ENCODE results near the gene TRIM44. TPM values are rescaled to one million over a fixed set of nuclear protein-coding genes. Genes with fewer than 3 reads are reported as not detected.

TRIM44 gene
- total and polyA plus RNA-seq, 10 of the 15 experiments (the other 5 are each of a cell fraction or from before 2014, with no cell fraction given), result 6.7 to 93.0 (median 27.6) TPM

- ATAC-seq (no peak), FAIRE-seq (no peak), DNase-seq (ENCODE audit: low read depth, low spot score) (no peak)
- TF ChIP-seq BMI1 (IDR thresholded peaks at IDR 0.05; ENCODE audit: borderline replicate concordance) (no peak), NFYB (IDR thresholded peaks at IDR 0.05; ENCODE audit: insufficient read depth, low read depth, low read length) (no peak), IRF4 (IDR thresholded peaks at IDR 0.05; ENCODE audit: low read depth, low read length) (no peak), RUNX3 (IDR thresholded peaks at IDR 0.05; ENCODE audit: low read length) (no peak), RAD21 (IDR thresholded peaks at IDR 0.05; ENCODE audit: insufficient read depth, low read depth, low read length) (no peak)
- no peak overlapping the region for H3K4me2 ChIP-seq (ENCODE audit: control insufficient read depth, insufficient read depth)
- no peaks in the 10 kb centered on the region for H4K20me1 ChIP-seq (ENCODE audit: control insufficient read depth, insufficient read depth)
- H3K36me3 ChIP-seq (ENCODE audit: control insufficient read depth in 2 of 2, insufficient read depth in 2 of 2, low read length in 1 of 2), result no peaks in the 10 kb centered on the region
- ChIA-PET RAD21 (ENCODE audit: unreplicated experiment) (no interaction called here), SMC1A (ENCODE audit: uncharacterized antibody, unreplicated experiment) (no interaction called here), POLR2A (no interaction called here), CTCF (interaction anchor here (1.0 kb wide), 1 partner anchor 492 kb away, joined by 5 read pairs; no protein-coding TSS in a partner anchor)
- H3K27ac ChIP-seq (ENCODE audit: control insufficient read depth, insufficient read depth), result no peak overlapping the region
- H3K9me3 ChIP-seq (replicated peaks; ENCODE audit: control insufficient read depth, insufficient read depth, low read length), result no peaks in the 10 kb centered on the region
- no peak overlapping the region for H3K9ac ChIP-seq (ENCODE audit: control insufficient read depth, insufficient read depth, low read length)
- in situ Hi-C loops (cut with MboI), result no loop called here
- WGBS (ENCODE audit: insufficient coverage, insufficient replicate concordance, low lambda C conversion rate, missing lambda C conversion rate), result 69% methylated on average over 9 of the region's 9 CpGs
- intact Hi-C loops (cut with micrococcal nuclease; ENCODE audit: unreplicated experiment), result no loop called here
- peaks cover 0 to under 1% of the 10 kb centered on the region in 2 experiments; a peak in 3 of 4 replicates for H3K27me3 ChIP-seq (replicated peaks in 1 of 2; ENCODE audit: control insufficient read depth in 2 of 2, insufficient read depth in 2 of 2, low read length in 1 of 2)
- H3K4me3 ChIP-seq, result no peak overlapping the region
- H3K79me2 ChIP-seq (ENCODE audit: control insufficient read depth, insufficient read depth, low read length), result no peaks in the 10 kb centered on the region
- H3K4me1 ChIP-seq (ENCODE audit: control insufficient read depth, insufficient read depth, low read length), result no peaks in the 10 kb centered on the region
- H2AFZ ChIP-seq (ENCODE audit: control insufficient read depth, low read depth, low read length), result no peak overlapping the region
- no TSS peak for BruUV-seq (replicated peaks)
Observed at GRCh38 chr11:35639591-35640179, 22.9 kb upstream of the TRIM44 start.

GRCh38 chr11:35641171-35641897 lies 21.2 kb upstream of the TRIM44 start:
- Histone ChIP-seq H3K4me2 (ENCODE audit: control insufficient read depth, insufficient read depth) (no peak overlapping the region), H4K20me1 (ENCODE audit: control insufficient read depth, insufficient read depth) (no peaks in the 10 kb centered on the region), H3K79me2 (ENCODE audit: control insufficient read depth, insufficient read depth, low read length) (no peaks in the 10 kb centered on the region), H3K9me3 (replicated peaks; ENCODE audit: control insufficient read depth, insufficient read depth, low read length) (no peaks in the 10 kb centered on the region), H3K4me1 (ENCODE audit: control insufficient read depth, insufficient read depth, low read length) (no peaks in the 10 kb centered on the region), H2AFZ (ENCODE audit: control insufficient read depth, low read depth, low read length) (no peak overlapping the region), H3K27ac (ENCODE audit: control insufficient read depth, insufficient read depth) (no peak overlapping the region), H3K36me3 (ENCODE audit: control insufficient read depth in 2 of 2, insufficient read depth in 2 of 2, low read length in 1 of 2) (no peaks in the 10 kb centered on the region), H3K27me3 (replicated peaks in 1 of 2; ENCODE audit: control insufficient read depth in 2 of 2, insufficient read depth in 2 of 2, low read length in 1 of 2) (no peaks in the 10 kb centered on the region; a peak in 2 of 4 replicates), H3K9ac (ENCODE audit: control insufficient read depth, insufficient read depth, low read length) (no peak overlapping the region), H3K4me3 (no peak overlapping the region)
- in situ Hi-C loops (cut with MboI) (no loop called here), intact Hi-C loops (cut with micrococcal nuclease; ENCODE audit: unreplicated experiment) (no loop called here)
- no peak for DNase-seq (ENCODE audit: low read depth, low spot score)
- ATAC-seq, result no peak
- RAD21 ChIA-PET (ENCODE audit: unreplicated experiment), result no interaction called here
- FAIRE-seq, result no peak
- SMC1A ChIA-PET (ENCODE audit: uncharacterized antibody, unreplicated experiment), result no interaction called here
- no TSS peak for BruUV-seq (replicated peaks)
- CTCF ChIA-PET, result interaction anchor here (1.0 kb wide), 1 partner anchor 626 kb away, joined by 3 read pairs; no protein-coding TSS in a partner anchor
- TF ChIP-seq SREBF1 (IDR thresholded peaks at IDR 0.05; ENCODE audit: low read length) (no peak), PRDM15 (CRISPR knock-in tag; IDR thresholded peaks at IDR 0.05) (no peak), RUNX3 (IDR thresholded peaks at IDR 0.05; ENCODE audit: low read length) (no peak), ZBTB33 (IDR thresholded peaks at IDR 0.05) (no peak), NFXL1 (IDR thresholded peaks at IDR 0.05; ENCODE audit: borderline replicate concordance) (no peak)
- 32% methylated on average over 6 of the region's 6 CpGs for WGBS (ENCODE audit: insufficient coverage, insufficient replicate concordance, low lambda C conversion rate, missing lambda C conversion rate)
- POLR2A ChIA-PET, result no interaction called here
